ENCODE measurements around the gene DYNC1I1. TPM values are rescaled to one million over a fixed set of nuclear protein-coding genes. Genes with fewer than 3 reads are reported as not detected.

The DYNC1I1 gene
- total and polyA plus RNA-seq, 8 donors, result 1.6 to 16.0 (median 9.6) TPM

GRCh38 chr7:95901006-95901405, 128.7 kb downstream of the DYNC1I1 start:
- TF ChIP-seq CTCF (IDR thresholded peaks at IDR 0.05), result no peak
- H3K36me3 ChIP-seq, result no peaks in the 10 kb centered on the region
- no peak for DNase-seq
- no peaks in the 10 kb centered on the region for H3K9me3 ChIP-seq
- H3K4me1 ChIP-seq, result no peaks in the 10 kb centered on the region
- H3K4me3 ChIP-seq, result no peak overlapping the region
- H3K27ac ChIP-seq, result no peak overlapping the region
- ATAC-seq, result no peak
- H3K27me3 ChIP-seq, result peaks cover 0 to 5% of the 10 kb centered on the region in 2 donors
- intact Hi-C loops (cut with DNase I), result no loop called here

DNA sequence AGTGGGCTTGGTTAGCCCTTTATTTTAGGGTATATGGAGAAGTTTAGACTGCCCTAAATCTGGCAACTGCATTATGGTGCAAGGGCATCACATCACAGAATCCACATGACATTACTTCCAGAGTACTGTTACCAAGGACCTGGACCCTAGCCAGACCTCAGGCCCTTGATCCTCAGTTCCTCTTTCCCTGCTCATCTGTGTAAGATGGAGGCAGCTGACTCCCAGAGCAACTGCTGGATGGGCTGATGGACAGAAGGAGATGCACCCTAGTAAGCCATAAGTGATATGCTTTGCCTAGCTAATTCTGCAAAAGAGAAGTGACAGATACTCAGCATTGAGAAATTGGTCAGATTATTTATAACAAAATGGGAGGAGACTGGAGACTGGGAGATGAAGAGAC, 131.7 kb downstream of the DYNC1I1 start:
- Histone ChIP-seq H3K36me3 (no peaks in the 10 kb centered on the region), H3K27me3 (peaks cover 0 to 10% of the 10 kb centered on the region in 2 donors), H3K4me1 (no peaks in the 10 kb centered on the region), H3K9me3 (no peaks in the 10 kb centered on the region), H3K27ac (no peak overlapping the region), H3K4me3 (no peak overlapping the region)
- intact Hi-C loops (cut with DNase I), result no loop called here
- no peak for TF ChIP-seq CTCF (IDR thresholded peaks at IDR 0.05)
- ATAC-seq, result no peak
- no peak for DNase-seq

DNA sequence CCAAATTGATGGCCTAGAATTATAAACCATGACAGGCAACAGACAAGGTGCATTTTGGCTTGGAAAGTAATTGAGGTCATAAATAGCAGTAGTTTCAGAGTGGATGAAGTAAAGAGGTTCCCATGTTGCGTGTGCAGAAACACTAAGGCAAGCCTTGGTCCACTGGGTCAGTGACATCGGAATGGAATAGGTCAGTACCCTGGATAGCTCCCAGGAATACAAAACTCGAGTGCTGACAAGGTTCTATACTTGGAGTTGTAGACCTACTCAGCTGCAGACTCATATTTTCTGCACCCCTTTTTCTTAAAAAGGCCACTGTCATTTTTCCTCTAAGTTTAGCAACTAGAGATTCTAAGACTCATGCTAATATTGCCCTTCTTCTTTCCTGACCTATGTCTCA, 132.8 kb downstream of the DYNC1I1 start:
- no peaks in the 10 kb centered on the region for H3K36me3 ChIP-seq
- no peak overlapping the region for H3K27ac ChIP-seq
- H3K9me3 ChIP-seq, result no peaks in the 10 kb centered on the region
- H3K4me3 ChIP-seq, result no peak overlapping the region
- peaks cover 0 to 5% of the 10 kb centered on the region in 2 donors for H3K27me3 ChIP-seq
- intact Hi-C loops (cut with DNase I), result no loop called here
- DNase-seq, result no peak
- TF ChIP-seq CTCF (IDR thresholded peaks at IDR 0.05), result no peak
- H3K4me1 ChIP-seq, result no peaks in the 10 kb centered on the region
- ATAC-seq, result no peak

GRCh38 chr7:95906851-95907250, 134.5 kb downstream of the DYNC1I1 start:
- Histone ChIP-seq H3K36me3 (no peaks in the 10 kb centered on the region), H3K4me3 (no peak overlapping the region), H3K27me3 (peaks cover 0 to 5% of the 10 kb centered on the region in 2 donors), H3K27ac (no peak overlapping the region), H3K4me1 (no peaks in the 10 kb centered on the region), H3K9me3 (no peaks in the 10 kb centered on the region)
- no peak for TF ChIP-seq CTCF (IDR thresholded peaks at IDR 0.05)
- DNase-seq (no peak), ATAC-seq (no peak)
- intact Hi-C loops (cut with DNase I), result no loop called here

GRCh38 chr7:95907337-95907736, 135.0 kb downstream of the DYNC1I1 start:
- DNase-seq, result no peak
- Histone ChIP-seq H3K27ac (no peak overlapping the region), H3K36me3 (no peaks in the 10 kb centered on the region), H3K4me1 (no peaks in the 10 kb centered on the region), H3K4me3 (no peak overlapping the region), H3K9me3 (no peaks in the 10 kb centered on the region), H3K27me3 (peaks cover 0 to 5% of the 10 kb centered on the region in 2 donors)
- TF ChIP-seq CTCF (IDR thresholded peaks at IDR 0.05), result no peak
- ATAC-seq, result no peak
- intact Hi-C loops (cut with DNase I), result no loop called here
